Activated CD4-positive, CD25-positive, alpha-beta regulatory T cell treated with anti-CD3 and anti-CD28 coated beads, Interleukin-2, amount 50 U/mL, for 24 hours (primary cell): ENCODE data around the gene ZNF284.
A peak's percentile ranks its signal among the peaks of the same experiment; 100 is the strongest.

ENCODE experiments used
- ATAC-seq, 2 donors: fragments of 150-1000 bp; cut with Tn5 transposase; one replicate each; pipeline ENCODE4 v1.10.0; 2021; ENCODE audit warnings: mild to moderate bottlenecking in 1 of 2, moderate library complexity in 1 of 2

Gene ZNF284

DNA sequence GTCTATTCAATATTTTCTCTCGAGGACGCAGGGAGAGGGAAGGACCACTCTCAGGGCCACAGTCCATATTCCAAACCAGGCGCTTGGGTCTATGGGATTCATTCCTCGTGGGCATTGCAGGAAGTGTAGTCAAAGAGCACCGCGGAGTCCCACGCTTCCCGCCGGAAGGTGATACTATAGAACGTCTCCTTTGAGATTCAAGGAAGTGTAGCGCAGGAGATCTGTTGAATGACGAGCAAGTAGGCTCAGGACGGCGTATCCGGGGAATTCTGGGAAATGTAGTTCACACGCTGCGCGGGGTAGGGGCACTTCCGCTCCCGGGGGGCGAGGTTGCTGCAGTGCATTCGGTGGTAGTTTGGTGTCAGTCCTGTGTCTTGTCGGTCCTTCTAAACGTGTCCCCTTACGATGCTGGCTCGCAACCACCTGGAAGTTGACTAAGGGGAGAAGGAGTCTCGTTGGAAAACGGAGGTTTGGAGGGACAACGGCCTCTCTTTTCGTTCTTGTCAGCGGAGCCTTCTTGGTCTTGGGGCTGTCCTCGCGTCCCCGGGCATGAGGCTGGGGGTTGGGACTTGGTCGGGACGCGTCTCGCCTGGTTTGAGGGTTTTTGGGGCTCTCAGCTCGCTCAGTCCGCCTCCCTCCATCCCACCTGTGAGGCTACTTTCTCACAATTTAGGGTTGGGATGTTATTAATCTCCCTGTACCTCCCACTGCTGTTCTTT lies at the start of gene ZNF284:
Gene ZNF284, plus strand, starts transcription at position 336 of the 719 bp plus-strand sequence. CDS start 4,231 bp downstream, outside the sequence.
- ATAC-seq, result peak; percentile 99 to 100

DNA sequence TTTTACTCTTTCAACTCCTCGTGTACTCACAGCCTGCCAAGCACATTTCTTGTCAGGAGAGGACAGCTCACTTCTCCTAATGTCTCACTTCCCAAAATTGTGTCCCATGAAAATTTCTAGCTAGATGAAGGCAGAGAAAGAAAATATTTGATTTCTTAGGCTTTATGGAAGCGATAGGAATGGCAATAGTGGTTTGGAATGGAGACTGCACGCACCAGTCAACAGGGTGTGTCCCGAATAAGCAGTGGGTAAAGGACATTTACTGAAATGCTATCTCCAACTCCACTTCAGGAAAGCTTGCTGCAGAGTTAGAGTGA lies 47.1 kb upstream of the ZNF284 start:
- no peak for ATAC-seq

DNA sequence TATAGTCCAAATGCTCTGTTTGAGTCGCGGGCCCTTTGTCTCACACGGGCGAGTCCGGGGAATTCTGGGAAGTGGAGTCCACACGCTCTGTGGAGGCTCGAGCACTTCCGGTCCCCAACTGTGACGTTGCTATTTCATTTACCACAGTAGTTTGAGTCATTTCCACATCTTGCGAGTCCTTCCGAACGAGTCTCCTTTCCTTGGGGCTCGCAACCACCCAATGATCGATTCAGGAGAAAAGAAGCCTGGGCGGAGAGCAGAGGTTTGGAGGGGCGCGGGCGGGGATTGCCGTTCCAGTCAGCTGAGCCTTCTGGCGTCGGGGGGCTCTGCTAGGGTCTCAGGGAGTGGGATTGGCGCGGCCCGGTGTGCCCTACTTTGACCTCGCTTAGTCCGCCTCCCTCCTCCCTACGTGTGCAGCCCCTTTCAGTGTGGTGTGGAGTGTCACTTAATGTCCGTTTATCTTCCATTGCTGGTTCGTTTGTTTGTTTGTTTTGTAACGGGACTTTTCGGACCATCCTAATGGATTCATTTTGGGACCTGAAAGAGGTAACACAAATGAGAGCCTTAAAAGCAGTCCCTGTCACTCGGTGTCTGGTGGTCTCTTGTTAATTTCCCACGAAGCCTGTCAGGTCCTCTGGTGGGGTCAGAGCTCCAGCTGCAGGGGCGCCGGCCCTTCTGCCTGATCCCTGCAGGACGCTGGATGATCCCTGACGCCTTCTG lies 46.6 kb upstream of the ZNF284 start, which contains the start of gene ZNF222:
Gene ZNF222, plus strand, starts transcription at position 163 of the 720 bp plus-strand sequence. Its CDS starts 58 bp downstream, at position 221.
- ATAC-seq, result peak; percentile 100

DNA sequence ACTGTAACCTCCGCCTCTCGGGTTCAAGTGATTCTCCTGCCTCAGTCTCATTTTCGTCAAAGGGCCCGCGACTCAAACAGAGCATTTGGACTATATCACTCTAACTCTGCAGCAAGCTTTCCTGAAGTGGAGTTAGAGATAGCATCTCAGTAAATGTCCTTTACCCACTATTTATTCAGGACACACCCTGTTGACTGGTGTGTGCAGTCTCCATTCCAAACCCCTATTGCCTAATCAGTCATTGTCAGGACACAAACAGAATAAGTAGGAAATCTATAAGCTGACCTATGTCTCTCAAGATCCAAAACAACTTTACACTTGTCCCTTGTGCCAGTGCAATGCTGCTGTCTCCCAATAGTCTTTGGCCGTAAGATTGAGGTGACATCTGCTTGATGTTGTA lies 45.3 kb upstream of the ZNF284 start:
- no peak for ATAC-seq

DNA sequence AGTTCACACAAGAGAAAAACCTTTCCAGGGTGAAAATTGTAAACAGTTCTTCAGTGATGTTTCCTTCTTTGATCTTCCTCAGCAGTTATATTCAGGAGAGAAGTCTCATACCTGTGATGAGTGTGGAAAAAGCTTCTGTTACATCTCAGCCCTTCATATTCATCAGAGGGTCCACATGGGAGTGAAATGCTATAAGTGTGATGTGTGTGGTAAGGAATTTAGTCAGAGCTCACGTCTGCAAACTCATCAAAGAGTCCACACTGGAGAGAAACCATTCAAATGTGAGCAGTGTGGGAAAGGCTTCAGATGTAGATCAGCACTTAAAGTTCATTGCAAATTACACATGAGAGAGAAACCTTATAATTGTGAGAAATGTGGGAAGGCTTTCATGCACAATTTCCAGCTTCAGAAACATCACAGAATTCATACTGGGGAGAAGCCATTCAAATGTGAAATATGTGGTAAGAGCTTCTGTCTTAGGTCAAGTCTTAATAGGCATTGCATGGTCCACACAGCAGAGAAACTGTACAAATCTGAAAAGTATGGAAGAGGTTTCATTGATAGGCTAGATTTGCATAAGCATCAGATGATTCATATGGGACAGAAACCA lies 39.9 kb upstream of the ZNF284 start:
- ATAC-seq, result no peak

DNA sequence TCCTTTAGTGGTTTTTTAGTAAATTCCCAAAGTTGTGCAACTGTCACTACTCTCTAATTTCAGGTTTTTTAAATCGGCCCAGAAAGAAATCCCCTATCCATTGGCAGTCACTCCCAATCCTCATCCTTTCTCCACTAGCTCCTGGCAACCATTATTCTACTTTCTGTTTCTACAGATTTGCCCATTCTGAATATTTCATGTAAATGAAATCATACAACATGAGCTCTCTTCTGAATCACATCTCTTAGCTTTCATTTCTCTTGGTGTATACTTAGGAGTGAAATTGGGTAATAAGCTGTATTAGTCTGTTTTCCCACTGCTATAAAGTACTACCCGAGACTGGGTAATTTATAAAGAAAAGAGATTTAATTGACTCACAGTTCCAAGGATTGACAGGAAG lies 29.8 kb upstream of the ZNF284 start:
- no peak for ATAC-seq

DNA sequence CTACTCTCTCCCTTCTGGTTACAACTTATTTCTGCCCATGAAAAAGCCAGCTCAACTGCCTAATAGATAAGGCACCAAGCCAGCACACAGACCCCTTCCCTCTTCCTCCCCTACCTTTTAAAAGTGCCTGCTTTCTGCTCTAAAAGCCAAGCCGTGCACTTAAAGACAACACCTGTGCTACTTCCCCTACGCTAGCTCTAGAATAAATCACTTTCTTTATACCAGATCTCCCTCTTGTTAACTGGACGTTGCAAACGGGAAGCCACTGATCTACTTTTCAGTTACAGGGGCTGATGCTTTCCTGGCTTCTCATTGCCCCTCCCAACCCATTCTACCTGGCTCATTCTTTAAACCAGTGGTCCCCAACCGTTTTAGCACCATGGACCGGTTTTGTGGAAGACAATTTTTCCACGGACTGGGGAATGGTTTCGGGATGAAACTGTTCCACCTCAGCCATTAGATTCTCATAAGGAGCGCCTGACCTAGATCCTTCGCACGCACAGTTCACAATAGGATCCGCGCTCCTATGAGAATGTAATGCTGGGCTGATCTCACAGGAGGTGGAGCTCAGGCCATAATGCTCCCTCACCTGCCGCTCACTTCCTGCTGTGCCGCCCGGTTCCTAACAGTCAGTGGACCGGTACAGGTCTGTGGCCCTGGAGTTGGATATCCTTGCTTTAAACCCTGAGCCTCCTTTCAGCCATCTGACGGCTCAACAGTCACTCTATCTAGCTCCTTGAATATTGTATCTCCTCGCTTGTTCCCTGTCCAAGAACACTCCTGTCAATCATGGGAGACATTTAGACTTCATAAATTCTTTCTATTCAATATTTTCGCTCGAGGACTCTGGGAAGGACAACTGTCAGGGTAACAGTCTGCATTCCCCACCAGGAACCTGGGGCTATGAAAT lies 21.0 kb upstream of the ZNF284 start:
- ATAC-seq, result peak; percentile 54 to 60

DNA sequence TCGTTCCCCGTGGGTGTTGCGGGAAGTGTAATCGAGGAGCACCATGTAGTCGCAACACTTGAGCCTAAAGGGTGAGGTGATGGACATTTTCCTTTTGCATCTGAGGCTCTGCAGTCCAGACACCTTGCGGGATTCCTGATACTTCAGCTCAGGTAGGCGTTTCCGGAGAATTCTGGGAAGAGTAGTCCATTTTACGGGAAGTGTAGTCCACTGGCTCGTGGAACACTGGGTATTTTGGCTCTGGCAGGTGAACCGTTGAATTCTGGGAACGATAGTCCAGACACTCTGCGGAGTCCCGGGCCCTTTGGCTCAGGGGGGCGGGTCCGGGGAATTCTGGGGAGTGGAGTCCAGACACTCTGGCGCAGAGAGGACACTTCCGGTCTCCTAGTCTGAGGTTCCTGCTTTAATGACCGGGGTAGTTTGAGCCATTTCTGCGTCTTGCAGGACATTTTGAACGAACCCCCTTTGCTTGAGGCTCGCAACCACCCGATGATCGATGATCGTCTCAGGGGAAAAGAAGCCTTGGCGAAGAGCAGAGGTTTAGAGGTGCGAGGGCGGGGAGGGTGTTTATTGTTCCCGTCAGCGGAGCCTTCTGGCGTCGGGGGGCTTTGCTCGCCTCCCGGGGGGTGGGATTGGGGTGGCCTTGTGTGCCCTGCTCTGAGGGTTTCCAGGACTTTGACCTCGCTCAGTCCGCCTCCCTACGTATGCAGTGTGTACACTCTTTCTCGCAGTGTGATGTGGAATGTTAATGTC lies 20.1 kb upstream of the ZNF284 start, which contains the start of gene ZNF223:
Gene ZNF223, plus strand, starts transcription at position 387 of the 753 bp plus-strand sequence. CDS start 3,141 bp downstream, outside the sequence.
- peak; percentile 91 to 93 for ATAC-seq

DNA sequence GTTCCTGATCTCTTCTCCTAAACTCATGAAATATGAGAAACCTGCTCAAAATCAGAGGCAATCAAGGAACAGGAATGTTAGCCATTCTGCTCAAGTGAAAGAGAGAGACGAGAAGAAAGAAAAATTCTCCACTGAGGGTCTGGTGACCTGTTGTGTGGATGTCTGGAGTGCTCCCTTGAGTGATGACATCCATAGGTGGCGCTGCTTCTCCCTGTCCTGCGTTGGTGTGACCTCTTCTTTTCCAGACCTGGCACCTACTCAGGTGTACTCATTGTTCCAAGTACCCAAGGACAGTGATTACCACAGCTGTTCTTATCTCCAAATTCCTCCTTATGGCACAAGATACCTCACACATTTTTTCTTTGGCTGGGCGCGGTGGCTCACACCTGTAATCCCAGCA lies 16.1 kb upstream of the ZNF284 start:
- ATAC-seq, result no peak

DNA sequence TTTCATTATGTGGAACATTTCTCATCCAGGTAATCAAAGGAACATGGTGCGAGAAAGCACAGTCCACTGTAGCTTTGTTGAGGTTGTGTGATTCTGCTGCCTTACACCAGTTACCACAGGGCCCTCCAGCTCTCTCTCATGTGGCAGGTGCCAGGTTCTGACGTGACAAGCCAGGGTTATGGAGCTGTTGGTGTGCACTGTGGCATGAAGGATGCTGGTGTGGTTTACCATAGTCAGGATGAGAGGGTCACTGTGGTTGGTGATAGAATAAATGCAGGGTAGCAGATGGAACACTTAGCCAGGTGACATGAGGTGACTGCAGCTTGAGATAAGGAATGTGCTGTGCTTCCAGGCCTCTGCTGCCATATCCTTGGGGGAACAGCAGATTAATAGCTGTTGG lies 12.7 kb upstream of the ZNF284 start:
- no peak for ATAC-seq

DNA sequence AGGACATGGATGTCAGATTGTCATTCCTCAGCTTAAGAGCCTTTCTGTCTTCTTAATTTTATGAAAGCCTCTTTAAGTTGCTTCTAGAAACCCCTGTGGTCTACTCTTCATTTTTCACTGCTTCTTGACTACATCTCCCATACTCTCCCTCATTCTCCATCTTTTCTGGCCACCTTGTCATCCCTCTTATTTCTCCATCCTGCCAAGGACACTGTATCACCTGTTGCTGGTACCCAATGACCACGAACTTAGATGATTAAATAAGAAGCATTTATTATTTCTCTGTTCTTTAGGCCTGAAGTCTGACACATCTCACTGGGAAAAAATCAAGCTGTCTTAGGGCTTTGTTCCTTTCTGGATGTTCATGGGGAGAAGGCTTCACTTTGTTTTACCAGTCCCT lies 10.9 kb upstream of the ZNF284 start:
- no peak for ATAC-seq

DNA sequence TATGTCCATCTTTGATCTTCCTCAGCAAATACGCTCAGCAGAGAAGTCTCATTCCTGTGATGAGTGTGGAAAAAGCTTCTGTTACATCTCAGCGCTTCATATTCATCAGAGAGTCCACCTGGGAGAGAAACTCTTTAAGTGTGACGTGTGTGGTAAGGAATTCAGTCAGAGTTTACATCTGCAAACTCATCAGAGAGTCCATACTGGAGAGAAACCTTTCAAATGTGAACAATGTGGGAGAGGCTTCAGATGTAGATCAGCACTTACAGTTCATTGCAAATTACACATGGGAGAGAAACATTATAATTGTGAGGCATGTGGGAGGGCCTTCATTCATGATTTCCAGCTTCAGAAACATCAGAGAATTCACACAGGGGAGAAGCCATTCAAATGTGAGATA lies 5.7 kb upstream of the ZNF284 start:
- ATAC-seq, result no peak

DNA sequence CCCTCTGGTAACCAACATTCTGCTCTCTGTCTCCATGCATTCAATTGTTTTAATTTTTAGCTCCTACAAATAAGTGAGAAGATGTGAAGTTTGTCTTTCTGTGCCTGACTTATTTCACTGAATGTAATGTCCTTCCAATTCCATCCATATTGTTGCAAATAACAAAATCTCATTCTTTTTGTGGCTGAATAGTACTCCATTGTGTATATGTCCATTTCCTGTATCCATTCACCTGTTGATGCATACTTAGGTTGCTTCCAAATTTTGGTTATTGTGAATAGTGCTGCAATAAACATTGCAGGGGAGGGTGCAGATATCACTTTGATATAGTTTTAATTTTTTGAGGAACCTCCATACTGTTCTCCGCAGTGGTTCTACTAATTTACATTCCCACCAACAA lies 2.5 kb upstream of the ZNF284 start:
- ATAC-seq, result no peak

DNA sequence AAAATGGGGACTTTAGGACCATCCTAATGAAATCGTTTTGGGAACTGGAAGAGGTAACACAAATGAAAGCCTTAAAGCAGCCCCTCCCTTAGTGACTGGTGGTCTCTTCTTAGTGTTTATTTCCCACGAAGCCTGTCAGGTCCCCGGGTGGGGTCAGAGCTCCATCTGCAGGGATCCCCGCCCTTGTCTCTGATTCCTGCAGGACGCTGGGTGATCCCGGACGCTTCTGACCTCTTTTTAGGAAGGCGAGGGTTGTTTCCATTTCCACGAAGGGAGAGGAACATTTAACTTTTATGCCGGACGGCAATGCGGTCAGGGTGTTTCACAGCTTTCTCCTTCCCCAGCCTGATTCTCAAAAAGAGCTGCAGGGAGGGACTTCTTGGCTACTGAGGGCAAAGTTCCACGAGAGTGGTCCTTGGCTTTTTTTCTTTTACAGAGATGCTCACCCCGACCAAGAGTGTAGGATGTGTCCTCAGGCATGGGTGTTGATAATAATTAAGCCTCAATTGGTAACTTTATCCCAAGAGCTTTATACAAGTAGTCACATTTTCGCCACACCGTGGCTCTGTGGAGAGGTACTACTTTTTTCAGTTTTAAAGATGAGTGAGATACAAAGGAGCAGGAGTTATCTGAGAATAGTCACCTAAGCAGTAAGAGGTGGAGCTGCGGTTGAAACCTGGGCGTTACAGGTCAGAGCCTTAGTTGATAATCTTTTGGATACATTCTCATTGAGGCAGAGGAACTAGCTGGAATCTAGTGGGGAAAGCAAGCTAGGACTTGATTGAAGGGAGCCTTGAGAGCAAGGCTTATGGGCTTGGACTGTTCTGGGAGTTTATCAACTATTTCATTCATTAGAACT lies 813 bp downstream of the ZNF284 start:
- ATAC-seq, result no peak

DNA sequence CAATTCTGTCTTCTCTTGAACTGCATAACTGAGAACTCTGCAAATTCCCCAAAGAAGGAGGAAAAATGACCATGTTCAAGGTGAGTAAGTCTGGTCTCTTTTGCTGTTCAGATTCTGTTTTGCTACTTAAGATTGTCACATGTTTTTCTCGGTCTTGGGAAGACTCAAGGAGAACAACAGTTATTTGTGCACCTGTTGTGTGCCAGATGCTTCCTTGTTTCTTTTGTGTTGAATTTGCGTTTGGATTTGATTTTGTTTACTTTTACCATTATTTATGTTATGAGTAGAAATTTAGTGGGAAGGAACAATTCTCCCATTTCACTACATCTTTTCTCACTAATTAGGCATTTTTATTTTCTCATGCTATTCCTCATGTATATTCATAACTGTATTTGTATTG lies 4.4 kb downstream of the ZNF284 start:
- no peak for ATAC-seq

DNA sequence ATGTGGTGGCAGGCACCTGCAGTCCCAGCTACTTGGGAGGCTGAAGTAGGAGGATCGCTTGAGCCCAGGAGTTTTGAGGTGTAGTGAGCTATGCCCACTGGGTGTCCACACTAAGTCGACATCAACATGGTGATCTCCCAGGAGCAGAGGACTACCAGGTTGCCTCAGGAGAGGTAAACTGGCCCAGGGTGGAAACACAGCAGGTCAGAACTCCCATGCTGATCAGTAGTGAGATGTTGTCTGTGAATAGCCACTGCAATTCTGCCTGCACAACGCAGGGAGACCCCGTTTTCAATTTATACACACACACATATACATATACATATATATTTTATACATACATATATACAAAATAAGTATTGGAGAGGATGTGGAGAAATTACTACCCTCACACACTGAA lies 20.1 kb downstream of the ZNF284 start:
- ATAC-seq, result no peak

DNA sequence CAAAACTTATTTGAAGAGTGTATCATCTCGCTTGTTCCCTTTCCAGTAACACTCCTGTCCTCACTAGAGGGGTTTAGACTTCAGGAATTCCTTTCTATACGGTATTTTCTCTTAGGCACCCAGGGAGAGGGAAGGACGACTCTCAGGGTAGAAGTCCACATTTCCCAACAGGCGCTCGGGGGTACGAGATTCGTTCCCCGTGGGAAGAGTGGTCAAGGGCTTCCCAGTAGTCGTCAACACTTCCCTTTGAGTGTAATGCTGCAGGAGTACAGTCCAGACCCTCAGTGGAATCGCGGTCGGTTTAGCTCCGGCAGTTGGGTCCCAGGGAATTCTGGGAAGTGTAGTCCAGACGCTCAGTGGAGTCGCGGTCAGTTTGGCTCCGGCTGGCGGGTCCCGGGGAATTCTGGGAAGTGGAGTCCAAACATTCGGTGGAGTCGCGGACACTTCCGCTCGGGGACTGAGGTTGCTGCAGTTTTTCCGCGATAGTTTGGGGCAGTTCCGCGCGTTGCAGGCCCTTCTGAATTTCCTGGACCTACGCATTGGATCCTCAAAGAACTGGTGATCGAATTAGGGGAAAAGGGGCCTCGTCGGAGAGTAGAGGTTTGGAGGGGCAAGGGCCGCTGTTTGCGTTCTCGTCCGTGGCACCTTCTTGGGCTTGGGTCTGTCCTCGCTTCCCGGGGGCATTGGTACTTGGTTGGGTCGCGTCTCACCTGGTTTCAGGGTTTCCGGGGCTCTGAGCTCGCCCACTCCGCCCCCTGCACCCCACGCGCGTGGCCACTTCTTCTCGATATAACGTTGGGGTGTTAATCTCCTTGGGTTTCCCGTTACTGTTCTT lies 22.2 kb downstream of the ZNF284 start, which contains the start of gene ZNF224:
Gene ZNF224, plus strand, starts transcription at position 431 of the 835 bp plus-strand sequence. CDS start 3,513 bp downstream, outside the sequence.
- peak; percentile 92 to 94 for ATAC-seq

DNA sequence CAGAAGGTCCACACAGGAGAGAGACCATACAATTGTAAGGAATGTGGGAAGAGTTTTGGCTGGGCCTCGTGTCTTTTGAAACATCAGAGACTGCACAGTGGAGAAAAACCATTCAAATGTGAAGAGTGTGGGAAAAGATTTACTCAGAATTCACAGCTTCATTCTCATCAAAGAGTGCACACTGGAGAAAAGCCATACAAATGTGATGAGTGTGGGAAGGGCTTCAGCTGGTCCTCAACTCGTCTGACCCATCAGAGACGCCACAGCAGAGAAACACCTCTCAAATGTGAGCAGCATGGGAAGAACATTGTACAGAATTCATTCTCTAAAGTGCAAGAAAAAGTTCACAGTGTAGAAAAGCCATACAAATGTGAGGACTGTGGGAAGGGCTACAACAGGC lies 35.8 kb downstream of the ZNF284 start:
- no peak for ATAC-seq

DNA sequence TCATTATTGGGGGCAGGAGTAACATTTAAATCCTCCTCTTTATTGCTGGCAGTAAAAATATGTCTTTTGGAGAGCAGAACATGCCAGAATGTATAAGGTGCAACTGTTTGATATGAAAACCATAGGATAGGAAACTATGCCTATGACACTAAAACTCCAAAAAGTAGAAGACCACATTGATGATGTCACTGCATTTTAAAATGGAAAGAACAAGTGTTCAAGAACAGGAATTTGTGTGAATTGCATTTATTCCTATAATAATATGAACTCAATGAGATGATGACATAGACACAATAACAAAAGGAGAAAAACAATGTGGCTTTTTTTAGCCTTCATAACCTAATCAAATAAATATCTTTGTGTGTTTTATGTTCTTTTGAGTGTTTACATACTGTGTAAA lies 37.5 kb downstream of the ZNF284 start:
- no peak for ATAC-seq
